ENCODE data around the gene COL6A1.

GRCh38 chr21:46038341-46038829, 56.8 kb downstream of the COL6A1 start:
- TF ChIP-seq EZH2 (IDR thresholded peaks at IDR 0.05; ENCODE audit: borderline replicate concordance, low read depth, low read length, poor library complexity, severe bottlenecking) (no peak), CTCF (conservative IDR thresholded peaks at IDR 0.05; ENCODE audit: low read depth, low read length) (no peak)
